ENCODE results near the gene CACNA1C. TPM values are rescaled to one million over a fixed set of nuclear protein-coding genes. Genes with fewer than 3 reads are reported as not detected.

The CACNA1C gene
- total and polyA plus RNA-seq, 2 donors (not counting 1 experiment from before 2014, with no cell fraction given), result 0.01 to 0.02 TPM

DNA sequence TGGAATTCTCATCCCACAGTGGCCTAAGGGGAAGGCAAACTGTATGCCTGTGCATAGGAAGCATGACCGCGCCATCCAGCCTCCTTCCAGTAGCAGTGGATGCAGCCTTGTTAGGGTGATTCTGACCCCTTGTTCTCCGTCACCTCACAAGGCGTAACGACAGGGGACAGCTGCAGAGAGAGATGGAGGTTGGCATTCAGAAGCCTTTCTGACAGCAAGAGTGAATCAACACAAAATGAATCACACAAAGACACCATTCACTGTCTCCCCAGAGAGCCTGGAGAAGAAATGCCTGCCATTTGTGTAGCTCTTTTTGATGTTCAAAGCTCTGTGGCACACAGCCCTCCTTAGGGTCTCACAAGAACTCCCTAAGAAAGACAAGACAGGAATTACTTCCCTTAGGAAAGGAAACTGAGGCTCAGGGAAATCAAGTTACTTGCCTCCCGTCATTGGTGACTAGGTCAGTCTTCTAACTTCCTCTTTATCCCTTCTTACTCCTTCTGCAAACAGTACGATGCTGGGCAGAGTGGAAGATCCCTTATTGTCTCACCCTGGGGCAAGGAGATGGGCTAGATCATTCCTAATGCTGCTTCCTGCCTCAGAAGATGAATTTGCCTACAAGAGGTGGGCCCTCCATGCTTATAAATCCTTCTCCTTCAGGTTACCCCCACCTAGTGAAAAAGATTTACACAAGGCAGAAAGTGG is 280.9 kb downstream of the CACNA1C start:
- DNase-seq (no peak), ATAC-seq (ENCODE audit: low read depth) (no peak)
- Histone ChIP-seq H3K27ac (ENCODE audit: low read length in 2 of 2) (no peak overlapping the region), H3K9me3 (ENCODE audit: control extremely low read depth in 1 of 3, control insufficient read depth in 2 of 3, insufficient read depth in 1 of 3, low read length in 2 of 3) (no peaks in the 10 kb centered on the region), H3K9ac (ENCODE audit: low read length) (no peak overlapping the region), H3K79me2 (ENCODE audit: control insufficient read depth, insufficient read depth, low read length) (no peaks in the 10 kb centered on the region), H4K20me1 (ENCODE audit: control insufficient read depth, insufficient read depth, low read length, poor library complexity, severe bottlenecking) (no peaks in the 10 kb centered on the region), H3K4me2 (replicated peaks; ENCODE audit: low read depth, low read length, poor library complexity, severe bottlenecking) (no peak overlapping the region), H3K36me3 (replicated peaks in 1 of 2; ENCODE audit: control extremely low read depth in 1 of 2, control insufficient read depth in 1 of 2, extremely low read depth in 1 of 2, insufficient read depth in 2 of 2, low read length in 1 of 2) (no peaks in the 10 kb centered on the region), H3K4me1 (ENCODE audit: control insufficient read depth in 2 of 2, insufficient read depth in 2 of 2, low read length in 2 of 2) (no peaks in the 10 kb centered on the region), H2AFZ (ENCODE audit: insufficient read depth, low read depth, low read length, poor library complexity, severe bottlenecking) (no peak overlapping the region), H3K27me3 (replicated peaks in 1 of 4; ENCODE audit: control extremely low read depth in 1 of 4, control insufficient read depth in 3 of 4, insufficient read depth in 4 of 4, low read length in 3 of 4) (peaks cover 0 to 4% (median 2%) of the 10 kb centered on the region in 4 experiments), H3K4me3 (ENCODE audit: control extremely low read depth in 1 of 5, extremely low read depth in 1 of 5, insufficient read depth in 1 of 5, low read depth in 2 of 5, low read length in 4 of 5) (no peak overlapping the region)
- intact Hi-C loops (cut with micrococcal nuclease), result no loop called here
- Mint-ChIP-seq H3K27ac (no peak overlapping the region), H3K9me3 (ENCODE audit: insufficient read depth) (no peaks in the 10 kb centered on the region), H3K27me3 (peaks cover 11% of the 10 kb centered on the region), H3K4me1 (no peaks in the 10 kb centered on the region), H3K4me3 (no peak overlapping the region)
- POLR2A ChIA-PET, result no interaction called here
- CTCF ChIA-PET, result no interaction called here
- TF ChIP-seq, protein P1, sequence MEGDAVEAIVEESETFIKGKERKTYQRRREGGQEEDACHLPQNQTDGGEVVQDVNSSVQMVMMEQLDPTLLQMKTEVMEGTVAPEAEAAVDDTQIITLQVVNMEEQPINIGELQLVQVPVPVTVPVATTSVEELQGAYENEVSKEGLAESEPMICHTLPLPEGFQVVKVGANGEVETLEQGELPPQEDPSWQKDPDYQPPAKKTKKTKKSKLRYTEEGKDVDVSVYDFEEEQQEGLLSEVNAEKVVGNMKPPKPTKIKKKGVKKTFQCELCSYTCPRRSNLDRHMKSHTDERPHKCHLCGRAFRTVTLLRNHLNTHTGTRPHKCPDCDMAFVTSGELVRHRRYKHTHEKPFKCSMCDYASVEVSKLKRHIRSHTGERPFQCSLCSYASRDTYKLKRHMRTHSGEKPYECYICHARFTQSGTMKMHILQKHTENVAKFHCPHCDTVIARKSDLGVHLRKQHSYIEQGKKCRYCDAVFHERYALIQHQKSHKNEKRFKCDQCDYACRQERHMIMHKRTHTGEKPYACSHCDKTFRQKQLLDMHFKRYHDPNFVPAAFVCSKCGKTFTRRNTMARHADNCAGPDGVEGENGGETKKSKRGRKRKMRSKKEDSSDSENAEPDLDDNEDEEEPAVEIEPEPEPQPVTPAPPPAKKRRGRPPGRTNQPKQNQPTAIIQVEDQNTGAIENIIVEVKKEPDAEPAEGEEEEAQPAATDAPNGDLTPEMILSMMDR (IDR thresholded peaks at IDR 0.05), result no peak
- TF ChIP-seq EZH2 (IDR thresholded peaks at IDR 0.05; ENCODE audit: borderline replicate concordance, insufficient read depth, low read depth, low read length, poor library complexity, severe bottlenecking), result no peak
- 93% methylated on average over 7 of the region's 7 CpGs for WGBS (ENCODE audit: insufficient coverage)

DNA sequence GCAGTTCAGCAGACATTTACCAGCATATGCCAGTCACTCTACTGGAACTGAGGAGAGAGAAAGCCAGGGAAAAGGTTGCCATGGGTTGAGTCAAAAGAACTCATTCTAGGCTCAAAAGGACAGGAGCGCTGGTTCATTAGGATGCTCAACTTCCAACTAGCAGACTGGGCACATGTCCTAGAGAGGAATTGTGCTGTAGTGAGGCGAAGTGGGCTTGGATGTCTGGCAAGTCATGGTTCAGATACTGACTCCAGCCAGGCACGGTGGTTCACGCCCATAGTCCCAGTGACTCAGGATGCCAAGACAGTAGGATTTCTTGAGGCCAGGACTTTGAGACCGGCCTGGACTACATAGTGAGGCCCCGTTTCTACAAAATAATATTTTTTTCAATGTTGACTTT is 281.5 kb downstream of the CACNA1C start:
- Mint-ChIP-seq H3K4me1 (no peaks in the 10 kb centered on the region), H3K9me3 (ENCODE audit: insufficient read depth) (no peaks in the 10 kb centered on the region), H3K4me3 (no peak overlapping the region), H3K27me3 (peaks cover 11% of the 10 kb centered on the region), H3K27ac (no peak overlapping the region)
- no peak overlapping the region for H3K4me2 ChIP-seq (replicated peaks; ENCODE audit: low read depth, low read length, poor library complexity, severe bottlenecking)
- no peaks in the 10 kb centered on the region for H3K9me3 ChIP-seq (ENCODE audit: control extremely low read depth in 1 of 3, control insufficient read depth in 2 of 3, insufficient read depth in 1 of 3, low read length in 2 of 3)
- no peak overlapping the region for H3K27ac ChIP-seq (ENCODE audit: low read length in 2 of 2)
- H4K20me1 ChIP-seq (ENCODE audit: control insufficient read depth, insufficient read depth, low read length, poor library complexity, severe bottlenecking), result no peaks in the 10 kb centered on the region
- no peaks in the 10 kb centered on the region for H3K36me3 ChIP-seq (replicated peaks in 1 of 2; ENCODE audit: control extremely low read depth in 1 of 2, control insufficient read depth in 1 of 2, extremely low read depth in 1 of 2, insufficient read depth in 2 of 2, low read length in 1 of 2)
- peaks cover 0 to 4% (median 2%) of the 10 kb centered on the region in 4 experiments for H3K27me3 ChIP-seq (replicated peaks in 1 of 4; ENCODE audit: control extremely low read depth in 1 of 4, control insufficient read depth in 3 of 4, insufficient read depth in 4 of 4, low read length in 3 of 4)
- no peak for ATAC-seq (ENCODE audit: low read depth)
- WGBS (ENCODE audit: insufficient coverage), result 100% methylated on average over 4 of the region's 6 CpGs
- H3K4me3 ChIP-seq (ENCODE audit: control extremely low read depth in 1 of 5, extremely low read depth in 1 of 5, insufficient read depth in 1 of 5, low read depth in 2 of 5, low read length in 4 of 5), result no peak overlapping the region
- ChIA-PET CTCF (no interaction called here), POLR2A (no interaction called here)
- H3K9ac ChIP-seq (ENCODE audit: low read length), result no peak overlapping the region
- H3K4me1 ChIP-seq (ENCODE audit: control insufficient read depth in 2 of 2, insufficient read depth in 2 of 2, low read length in 2 of 2), result no peaks in the 10 kb centered on the region
- TF ChIP-seq, protein P1 (IDR thresholded peaks at IDR 0.05), result no peak
- TF ChIP-seq EZH2 (IDR thresholded peaks at IDR 0.05; ENCODE audit: borderline replicate concordance, insufficient read depth, low read depth, low read length, poor library complexity, severe bottlenecking), result no peak
- no peak overlapping the region for H2AFZ ChIP-seq (ENCODE audit: insufficient read depth, low read depth, low read length, poor library complexity, severe bottlenecking)
- no peaks in the 10 kb centered on the region for H3K79me2 ChIP-seq (ENCODE audit: control insufficient read depth, insufficient read depth, low read length)
- DNase-seq, result no peak
- intact Hi-C loops (cut with micrococcal nuclease), result no loop called here

Data from B cell (primary cell).